ENCODE results near the gene RAB11FIP2. TPM values are rescaled to one million over a fixed set of nuclear protein-coding genes. Genes with fewer than 3 reads are reported as not detected.

The RAB11FIP2 gene, protein sequence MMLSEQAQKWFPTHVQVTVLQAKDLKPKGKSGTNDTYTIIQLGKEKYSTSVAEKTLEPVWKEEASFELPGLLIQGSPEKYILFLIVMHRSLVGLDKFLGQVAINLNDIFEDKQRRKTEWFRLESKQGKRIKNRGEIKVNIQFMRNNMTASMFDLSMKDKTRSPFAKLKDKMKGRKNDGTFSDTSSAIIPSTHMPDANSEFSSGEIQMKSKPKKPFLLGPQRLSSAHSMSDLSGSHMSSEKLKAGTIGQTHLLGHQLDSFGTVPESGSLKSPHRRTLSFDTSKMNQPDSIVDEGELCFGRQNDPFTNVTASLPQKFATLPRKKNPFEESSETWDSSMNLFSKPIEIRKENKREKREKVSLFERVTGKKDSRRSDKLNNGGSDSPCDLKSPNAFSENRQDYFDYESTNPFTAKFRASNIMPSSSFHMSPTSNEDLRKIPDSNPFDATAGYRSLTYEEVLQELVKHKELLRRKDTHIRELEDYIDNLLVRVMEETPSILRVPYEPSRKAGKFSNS
- 14.2 and 15.3 TPM in 2 replicates for total RNA-seq
- long read RNA-seq, partial matches to known transcripts: 3 of 5 reads
- long read RNA-seq, other reads (novel, unspliced or antisense): 2 of 5 reads

DNA sequence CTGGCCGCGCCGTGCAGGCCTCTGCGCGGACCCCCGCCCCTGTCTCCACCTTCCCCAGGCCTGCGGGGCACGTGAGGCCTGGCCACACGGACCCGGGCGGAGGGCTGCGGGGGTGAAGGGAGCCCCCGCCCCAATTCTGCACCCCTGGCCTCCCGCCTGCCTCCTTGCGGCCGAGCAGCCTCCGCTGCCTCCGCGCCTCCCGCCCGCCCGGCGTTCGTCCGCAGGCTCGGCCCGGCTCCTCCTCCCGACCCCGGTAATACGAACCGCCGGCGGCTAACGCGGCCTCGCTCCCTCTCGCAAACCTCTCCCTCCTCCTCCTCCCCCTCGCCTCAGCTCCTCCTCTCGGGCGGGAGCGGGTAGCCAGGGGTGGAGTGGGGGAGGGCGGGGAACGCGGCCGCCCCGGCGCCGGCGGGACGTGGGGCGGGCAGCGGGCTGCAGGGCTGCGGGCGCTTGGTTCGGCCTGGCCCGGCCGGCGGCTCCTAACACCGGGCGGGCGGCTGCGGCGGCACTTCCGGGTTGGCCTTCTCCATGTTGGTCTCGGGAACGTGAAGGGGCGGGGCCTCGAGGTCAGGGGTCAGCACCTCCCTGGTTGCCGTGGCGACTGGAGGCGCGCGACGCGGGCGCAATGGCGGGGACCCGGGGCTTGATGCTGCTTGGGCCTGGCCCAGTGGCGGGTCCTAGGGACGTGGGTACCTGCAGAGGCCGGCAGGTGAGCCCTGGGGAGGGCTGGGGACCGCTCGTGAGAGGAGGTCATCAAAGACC, at the start of gene RAB11FIP2:
TSS of gene RAB11FIP2 (minus strand) at position 547 of the 762 bp plus-strand sequence. CDS start 778 bp downstream, outside the sequence.
- Mint-ChIP-seq H3K4me3 (peak within 1 kb of the TSS; percentile 91), H3K36me3 (ENCODE audit: low read depth) (no peaks in the 10 kb centered on the region), H3K27me3 (ENCODE audit: low read depth) (no peaks in the 10 kb centered on the region), H3K27ac (ENCODE audit: unreplicated experiment) (peak within 1 kb of the TSS; percentile 89), H3K4me1 (peaks cover 27% of the 10 kb centered on the region), H3K9me3 (no peaks in the 10 kb centered on the region)
- TF ChIP-seq, protein P1, sequence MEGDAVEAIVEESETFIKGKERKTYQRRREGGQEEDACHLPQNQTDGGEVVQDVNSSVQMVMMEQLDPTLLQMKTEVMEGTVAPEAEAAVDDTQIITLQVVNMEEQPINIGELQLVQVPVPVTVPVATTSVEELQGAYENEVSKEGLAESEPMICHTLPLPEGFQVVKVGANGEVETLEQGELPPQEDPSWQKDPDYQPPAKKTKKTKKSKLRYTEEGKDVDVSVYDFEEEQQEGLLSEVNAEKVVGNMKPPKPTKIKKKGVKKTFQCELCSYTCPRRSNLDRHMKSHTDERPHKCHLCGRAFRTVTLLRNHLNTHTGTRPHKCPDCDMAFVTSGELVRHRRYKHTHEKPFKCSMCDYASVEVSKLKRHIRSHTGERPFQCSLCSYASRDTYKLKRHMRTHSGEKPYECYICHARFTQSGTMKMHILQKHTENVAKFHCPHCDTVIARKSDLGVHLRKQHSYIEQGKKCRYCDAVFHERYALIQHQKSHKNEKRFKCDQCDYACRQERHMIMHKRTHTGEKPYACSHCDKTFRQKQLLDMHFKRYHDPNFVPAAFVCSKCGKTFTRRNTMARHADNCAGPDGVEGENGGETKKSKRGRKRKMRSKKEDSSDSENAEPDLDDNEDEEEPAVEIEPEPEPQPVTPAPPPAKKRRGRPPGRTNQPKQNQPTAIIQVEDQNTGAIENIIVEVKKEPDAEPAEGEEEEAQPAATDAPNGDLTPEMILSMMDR (conservative IDR thresholded peaks at IDR 0.05): peak; percentile 47
- DNase-seq (ENCODE audit: low read depth, low spot score): peak; percentile 94

DNA sequence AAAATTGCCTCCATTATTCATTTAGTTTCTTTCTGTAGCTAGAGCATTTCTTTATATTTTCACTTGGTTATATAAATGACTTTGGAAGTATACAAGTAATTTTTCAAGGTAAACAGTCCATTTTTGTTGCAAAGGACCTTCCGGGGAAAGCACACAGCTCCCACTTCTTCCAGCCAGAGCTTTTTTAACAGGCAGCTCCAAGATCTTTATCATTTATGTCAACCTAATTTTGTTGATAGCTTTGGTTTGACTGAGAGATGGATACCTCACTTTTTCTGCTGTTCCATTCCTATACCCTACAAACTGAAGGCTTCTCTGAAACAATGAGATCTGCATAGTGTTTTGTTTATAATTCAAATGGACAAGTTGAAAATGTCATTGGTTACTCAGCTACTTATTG, 49.3 kb upstream of the RAB11FIP2 start:
- Mint-ChIP-seq H3K9me3 (peaks cover 5% of the 10 kb centered on the region), H3K27me3 (ENCODE audit: low read depth) (no peaks in the 10 kb centered on the region), H3K27ac (ENCODE audit: unreplicated experiment) (no peak overlapping the region), H3K36me3 (ENCODE audit: low read depth) (no peaks in the 10 kb centered on the region), H3K4me3 (no peak overlapping the region), H3K4me1 (no peaks in the 10 kb centered on the region)
- no peak for DNase-seq (ENCODE audit: low read depth, low spot score)
- TF ChIP-seq, protein P1 (conservative IDR thresholded peaks at IDR 0.05): no peak

DNA sequence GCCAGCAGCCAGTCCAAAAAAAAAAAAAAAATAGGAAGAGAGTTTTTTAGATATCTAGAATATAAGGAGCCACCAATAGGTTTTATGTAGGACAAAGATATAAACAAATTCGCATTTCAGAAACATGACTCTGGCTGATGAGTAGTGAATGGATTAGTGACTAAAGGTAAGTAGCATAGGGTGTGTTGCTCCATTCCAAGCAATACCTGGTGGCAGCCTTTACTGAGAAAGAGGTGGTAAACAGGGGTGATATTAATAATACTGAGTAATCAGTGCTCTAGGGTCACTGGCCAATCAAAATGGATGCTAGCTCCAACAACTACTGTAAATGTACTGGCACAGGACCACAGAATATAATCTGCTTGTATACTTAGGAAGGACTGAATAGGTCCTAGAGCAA, 45.5 kb upstream of the RAB11FIP2 start:
- H3K4me1 Mint-ChIP-seq: peaks cover 6% of the 10 kb centered on the region
- no peaks in the 10 kb centered on the region for H3K36me3 Mint-ChIP-seq (ENCODE audit: low read depth)
- DNase-seq (ENCODE audit: low read depth, low spot score): no peak
- TF ChIP-seq, protein P1 (conservative IDR thresholded peaks at IDR 0.05): no peak
- H3K9me3 Mint-ChIP-seq: peaks cover 5% of the 10 kb centered on the region
- no peak overlapping the region for H3K27ac Mint-ChIP-seq (ENCODE audit: unreplicated experiment)
- H3K4me3 Mint-ChIP-seq: no peak overlapping the region
- no peaks in the 10 kb centered on the region for H3K27me3 Mint-ChIP-seq (ENCODE audit: low read depth)

DNA sequence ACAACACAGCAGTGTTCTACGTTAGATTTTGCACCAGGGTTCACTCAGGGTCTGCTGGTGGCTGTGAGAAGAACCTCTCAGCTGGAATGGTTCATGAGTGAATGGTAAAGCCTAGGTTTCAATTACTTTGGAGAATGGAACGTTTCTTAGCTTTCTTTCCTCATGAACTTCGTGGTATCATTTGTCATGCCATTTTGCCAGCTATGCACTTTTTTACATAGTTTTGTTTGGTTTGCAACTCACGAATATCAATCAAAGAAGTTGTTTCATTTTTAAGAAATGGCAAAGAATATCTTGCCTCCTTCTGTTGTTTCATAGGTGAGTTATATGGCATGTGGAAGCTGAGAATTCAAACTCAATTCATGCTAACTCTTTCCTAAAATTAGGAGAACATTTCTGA, 34.1 kb upstream of the RAB11FIP2 start:
- Mint-ChIP-seq H3K4me1 (no peaks in the 10 kb centered on the region), H3K4me3 (no peak overlapping the region), H3K27me3 (ENCODE audit: low read depth) (no peaks in the 10 kb centered on the region), H3K9me3 (peaks cover 2% of the 10 kb centered on the region), H3K36me3 (ENCODE audit: low read depth) (no peaks in the 10 kb centered on the region), H3K27ac (ENCODE audit: unreplicated experiment) (no peak overlapping the region)
- TF ChIP-seq, protein P1 (conservative IDR thresholded peaks at IDR 0.05): no peak
- DNase-seq (ENCODE audit: low read depth, low spot score): no peak

DNA sequence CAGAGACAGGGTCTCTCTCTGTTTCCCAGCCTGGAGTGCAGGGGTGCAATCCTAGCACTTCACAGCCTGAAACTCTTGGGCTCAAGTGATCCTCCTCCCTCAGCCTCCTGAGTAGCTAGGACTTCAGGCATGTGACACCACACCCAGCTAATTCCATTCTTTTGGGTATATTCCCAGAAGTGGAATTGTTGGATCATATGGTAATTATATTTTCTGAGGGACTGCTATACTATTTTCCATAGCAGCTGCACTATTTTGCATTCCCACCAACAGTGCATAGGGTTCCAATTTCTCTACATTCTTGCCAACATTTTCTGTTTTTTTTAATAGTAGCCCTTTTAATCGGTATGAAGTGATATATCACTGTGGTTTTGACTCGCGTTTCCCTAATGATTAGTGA, 30.0 kb upstream of the RAB11FIP2 start:
- TF ChIP-seq, protein P1 (conservative IDR thresholded peaks at IDR 0.05): no peak
- no peaks in the 10 kb centered on the region for H3K4me1 Mint-ChIP-seq
- DNase-seq (ENCODE audit: low read depth, low spot score): no peak
- no peaks in the 10 kb centered on the region for H3K36me3 Mint-ChIP-seq (ENCODE audit: low read depth)
- H3K9me3 Mint-ChIP-seq: peaks cover 2% of the 10 kb centered on the region
- no peak overlapping the region for H3K27ac Mint-ChIP-seq (ENCODE audit: unreplicated experiment)
- no peaks in the 10 kb centered on the region for H3K27me3 Mint-ChIP-seq (ENCODE audit: low read depth)
- H3K4me3 Mint-ChIP-seq: no peak overlapping the region
